HFFc6 (cell line): ENCODE measurements around the gene RHBDF2. TPM values are rescaled to one million over a fixed set of nuclear protein-coding genes. Genes with fewer than 3 reads are reported as not detected.

ENCODE experiments used
- DNase-seq: peaks from one replicate; pipeline ENCODE4 v3.0.0-alpha.2; 2018
- H3K27ac Mint-ChIP-seq: 2 replicates; pipeline ENCODE4 v1.8.0; 2020; ENCODE audit warnings: mild to moderate bottlenecking, mixed read lengths
- H3K27me3 Mint-ChIP-seq: 2 replicates; pipeline ENCODE4 v1.8.0; 2021; ENCODE audit warnings: mild to moderate bottlenecking, moderate library complexity, mixed read lengths; ENCODE audit not compliant: insufficient read depth
- H3K36me3 Mint-ChIP-seq: 2 replicates; pipeline ENCODE4 v1.8.0; 2021; ENCODE audit warnings: low read depth, mixed read lengths
- H3K4me1 Mint-ChIP-seq: 2 replicates; pipeline ENCODE4 v1.8.0; 2020; ENCODE audit warnings: low read depth, mixed read lengths
- H3K4me3 Mint-ChIP-seq: 2 replicates; pipeline ENCODE4 v1.8.0; 2020; ENCODE audit warnings: mild to moderate bottlenecking, moderate library complexity, mixed read lengths
- H3K9me3 Mint-ChIP-seq: 2 replicates; pipeline ENCODE4 v1.8.0; 2020; ENCODE audit warnings: mild to moderate bottlenecking, mixed read lengths
- CTCF ChIP-seq: fragments of 200-600 bp; sonication (generic); IDR thresholded peaks from 2 replicates; pipeline ENCODE4 v1.5.0; 2021; ENCODE audit warnings: antibody characterized with exemption, mild to moderate bottlenecking
- total RNA-seq, 6 experiments: library from RNA; stranded (reverse); fragmentation: NEBNext Ultra II Directional; extraction: Animal tissue kit (Norgen Biotek cat#: 25700); gene quantifications; 2 replicates in 1 of 6; 3 replicates in 5 of 6; pipeline ENCODE4 v1.2.3, GENCODE V29; 2021

Gene RHBDF2
- total RNA-seq, 6 experiments from 2014 or later, result 7.1 to 13.1 (median 9.4) TPM

DNA sequence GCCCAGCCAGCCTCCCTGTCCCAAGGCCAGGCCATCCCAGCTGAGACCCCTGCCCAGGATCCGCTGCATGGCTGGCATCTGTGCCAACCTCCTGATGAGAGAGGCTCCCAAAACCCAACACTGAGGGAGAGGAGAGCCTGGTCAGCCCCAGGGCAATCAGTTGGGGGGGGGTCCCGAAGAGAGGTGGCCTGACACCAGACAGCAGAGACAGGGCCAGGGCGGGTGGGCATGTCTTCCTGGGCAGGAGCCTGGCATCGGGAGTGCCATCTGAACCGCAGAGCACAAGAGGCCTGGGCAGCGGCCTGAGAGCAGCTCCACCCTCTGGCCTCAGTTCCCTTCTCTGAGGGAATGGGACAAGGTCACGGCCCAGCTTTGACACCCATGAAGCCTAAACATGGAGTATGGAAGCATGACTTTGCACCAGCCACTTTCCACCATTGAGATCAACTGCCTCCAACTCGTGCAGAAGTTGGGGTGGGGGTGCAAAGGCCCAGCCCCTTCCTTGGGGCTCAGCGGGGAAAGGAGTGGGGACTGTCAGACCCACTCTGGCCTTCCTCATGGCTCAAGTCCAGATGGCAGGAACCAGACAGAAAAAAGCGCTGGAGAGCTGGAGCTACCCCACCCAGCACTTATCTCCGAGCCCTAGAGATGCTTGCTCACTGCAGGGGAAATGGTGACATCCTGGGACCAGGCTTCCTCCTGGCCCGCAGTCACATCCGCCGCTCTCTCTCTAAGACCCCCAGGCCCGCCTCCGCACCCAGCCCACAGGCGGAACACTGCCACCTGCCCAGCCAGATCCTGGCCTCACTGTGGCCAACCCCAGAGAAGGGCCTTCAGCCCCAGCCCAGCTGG lies 9.7 kb downstream of the RHBDF2 start:
- H3K27ac Mint-ChIP-seq, result no peak overlapping the region
- no peak overlapping the region for H3K4me3 Mint-ChIP-seq
- no peaks in the 10 kb centered on the region for H3K36me3 Mint-ChIP-seq
- H3K4me1 Mint-ChIP-seq, result peaks cover 15% of the 10 kb centered on the region
- no peak for TF ChIP-seq CTCF
- no peaks in the 10 kb centered on the region for H3K9me3 Mint-ChIP-seq
- no peak for DNase-seq
- no peaks in the 10 kb centered on the region; the same call in 1 of the 2 replicates for H3K27me3 Mint-ChIP-seq

- H3K36me3 Mint-ChIP-seq, result no peaks in the 10 kb centered on the region
- no peak for DNase-seq
- no peaks in the 10 kb centered on the region for H3K9me3 Mint-ChIP-seq
- H3K4me1 Mint-ChIP-seq, result peaks cover 15% of the 10 kb centered on the region
- TF ChIP-seq CTCF, result no peak
- H3K27me3 Mint-ChIP-seq, result no peaks in the 10 kb centered on the region; the same call in 1 of the 2 replicates
- H3K27ac Mint-ChIP-seq, result no peak overlapping the region
- H3K4me3 Mint-ChIP-seq, result no peak overlapping the region
Measured at GRCh38 chr17:76490112-76490710, 11.0 kb downstream of the RHBDF2 start.

DNA sequence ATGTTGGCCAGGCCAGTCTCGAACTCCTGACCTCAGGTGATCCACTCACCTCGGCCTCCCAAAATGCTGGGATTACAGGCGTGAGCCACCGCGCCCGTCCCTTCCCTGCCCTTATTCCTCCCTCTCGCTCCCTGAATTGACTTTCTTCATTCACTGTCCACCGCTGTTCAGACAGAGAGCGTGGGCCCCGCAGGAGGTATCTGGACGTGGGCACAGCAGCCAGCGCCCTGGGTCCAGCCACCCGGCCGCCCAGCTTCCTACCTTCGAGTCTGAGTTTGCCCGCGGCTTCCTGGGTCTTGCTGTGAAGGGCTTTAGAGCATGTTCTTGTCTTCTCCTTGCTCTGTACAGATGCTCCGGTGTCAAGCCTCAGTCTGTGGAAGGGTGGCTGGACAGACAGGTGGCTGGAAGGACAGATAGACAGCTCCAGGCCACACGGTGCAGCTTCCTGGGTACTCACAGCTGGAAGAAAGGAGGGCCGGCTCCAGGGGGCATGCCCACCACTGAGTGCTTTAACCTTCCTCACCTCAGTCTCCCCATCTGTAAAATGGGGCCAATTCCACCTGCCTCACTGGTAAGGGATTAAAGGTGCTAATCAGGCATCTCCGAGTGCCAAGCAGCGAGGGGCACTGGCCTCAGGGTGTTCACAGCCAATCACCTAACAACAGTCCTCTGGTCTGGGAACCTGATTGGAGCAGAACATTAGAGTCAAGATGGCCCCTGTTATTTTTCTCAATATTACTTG lies 13.6 kb downstream of the RHBDF2 start:
- Mint-ChIP-seq H3K4me3 (no peak overlapping the region), H3K36me3 (no peaks in the 10 kb centered on the region; the same call in 1 of the 2 replicates), H3K4me1 (peaks cover 3% of the 10 kb centered on the region), H3K9me3 (no peaks in the 10 kb centered on the region), H3K27me3 (peaks cover 2% of the 10 kb centered on the region), H3K27ac (no peak overlapping the region)
- no peak for TF ChIP-seq CTCF
- DNase-seq, result no peak

- no peak for DNase-seq
- Mint-ChIP-seq H3K4me3 (no peak overlapping the region), H3K4me1 (no peaks in the 10 kb centered on the region), H3K27me3 (peaks cover 2% of the 10 kb centered on the region), H3K9me3 (no peaks in the 10 kb centered on the region), H3K36me3 (no peaks in the 10 kb centered on the region; the same call in 1 of the 2 replicates), H3K27ac (no peak overlapping the region)
- no peak for TF ChIP-seq CTCF
Measured at GRCh38 chr17:76485569-76485968, 15.7 kb downstream of the RHBDF2 start.

GRCh38 chr17:76484228-76484725 lies 16.9 kb downstream of the RHBDF2 start:
- DNase-seq, result no peak
- no peaks in the 10 kb centered on the region for H3K4me1 Mint-ChIP-seq
- no peaks in the 10 kb centered on the region; the same call in 1 of the 2 replicates for H3K36me3 Mint-ChIP-seq
- H3K27ac Mint-ChIP-seq, result no peak overlapping the region
- no peak overlapping the region for H3K4me3 Mint-ChIP-seq
- TF ChIP-seq CTCF, result no peak
- no peaks in the 10 kb centered on the region for H3K9me3 Mint-ChIP-seq
- H3K27me3 Mint-ChIP-seq, result peaks cover 2% of the 10 kb centered on the region
